IMR-90 (cell line): ENCODE results near the gene SLC45A2. TPM values are rescaled to one million over a fixed set of nuclear protein-coding genes. Genes with fewer than 3 reads are reported as not detected.
A peak's percentile ranks its signal among the peaks of the same experiment; 100 is the strongest.

Experiments
- ATAC-seq: fragments of 200-7000 bp; cut with Tn5 transposase; 2 replicates; pipeline ENCODE4 v1.9.1; 2020; ENCODE audit warnings: low read depth, mild to moderate bottlenecking, moderate library complexity
- BruUV-seq: library from RNA; stranded (reverse); fragments of 400-500 nt; replicated peaks from 2 replicates; lab custom pipeline; 2021; lab: Mats Ljungman, UMichigan
- CTCF ChIA-PET: fragments of 300-600 bp; formaldehyde crosslinking; extraction: SDS; loops from one replicate; lab custom pipeline; 2021; ENCODE audit warnings: antibody characterized with exemption; lab: Yijun Ruan, JAX
- POLR2A ChIA-PET: fragments of 300-600 bp; sonication (Branson Sonifier 250); formaldehyde crosslinking; loops from one replicate; lab custom pipeline; 2022; ENCODE audit warnings: antibody characterized with exemption; ENCODE audit not compliant: unreplicated experiment; lab: Charles Lee
- DNase-seq: peaks from one replicate; pipeline ENCODE4 v3.0.0; 2013
- H2AFZ ChIP-seq: replicated peaks from 2 replicates; pipeline ENCODE3; 2013; ENCODE audit warnings: low read length, mild to moderate bottlenecking; ENCODE audit not compliant: poor library complexity
- H2AK5ac ChIP-seq: 2 replicates; pipeline ENCODE4 v1.6.1; 2013; ENCODE audit warnings: low read depth, low read length, inconsistent platforms
- H2AK9ac ChIP-seq: replicated peaks from 2 replicates; pipeline ENCODE3; 2013; ENCODE audit warnings: mild to moderate bottlenecking, low read depth, low read length, moderate library complexity; ENCODE audit not compliant: poor library complexity
- H2BK120ac ChIP-seq: 2 replicates; pipeline ENCODE4 v1.6.1; 2013; ENCODE audit warnings: low read depth, low read length, inconsistent platforms
- H2BK15ac ChIP-seq: 3 replicates; pipeline ENCODE4 v1.6.1; 2013; ENCODE audit warnings: low read depth, low read length, inconsistent platforms
- H2BK20ac ChIP-seq: 2 replicates; pipeline ENCODE4 v1.6.1; 2013; ENCODE audit warnings: low read depth, mild to moderate bottlenecking, inconsistent platforms, low read length, moderate library complexity
- H2BK5ac ChIP-seq: 2 replicates; pipeline ENCODE4 v1.6.1; 2013; ENCODE audit warnings: mild to moderate bottlenecking, low read depth, low read length, inconsistent platforms; ENCODE audit not compliant: poor library complexity, severe bottlenecking
- H3K14ac ChIP-seq: replicated peaks from 2 replicates; pipeline ENCODE4 v1.6.1; 2013; ENCODE audit warnings: low read depth, low read length, inconsistent platforms
- H3K18ac ChIP-seq: 2 replicates; pipeline ENCODE4 v1.6.1; 2013; ENCODE audit warnings: low read depth, low read length, control low read depth
- H3K23ac ChIP-seq: 2 replicates; pipeline ENCODE4 v1.6.1; 2013; ENCODE audit warnings: low read depth, low read length, inconsistent platforms
- H3K27ac ChIP-seq: 2 replicates; pipeline ENCODE4 v1.5.1; 2013; ENCODE audit warnings: mild to moderate bottlenecking, control low read depth, low read length; ENCODE audit not compliant: insufficient read depth
- H3K27me3 ChIP-seq: 2 replicates; pipeline ENCODE4 v1.6.1; 2013; ENCODE audit warnings: low read length; ENCODE audit not compliant: control insufficient read depth, insufficient read depth
- H3K36me3 ChIP-seq: 2 replicates; pipeline ENCODE4 v1.6.1; 2013; ENCODE audit warnings: low read length, mixed read lengths; ENCODE audit not compliant: control insufficient read depth, insufficient read depth
- H3K4ac ChIP-seq: 2 replicates; pipeline ENCODE4 v1.6.1; 2013; ENCODE audit warnings: low read depth, low read length, inconsistent platforms
- H3K4me1 ChIP-seq: 2 replicates; pipeline ENCODE4 v1.6.1; 2013; ENCODE audit warnings: low read length, mixed read lengths; ENCODE audit not compliant: control insufficient read depth, insufficient read depth
- H3K4me2 ChIP-seq: 2 replicates; pipeline ENCODE4 v1.6.1; 2013; ENCODE audit warnings: low read depth, mild to moderate bottlenecking, control low read depth, low read length, moderate library complexity
- H3K4me3 ChIP-seq: 2 replicates; pipeline ENCODE4 v1.5.1; 2013; ENCODE audit warnings: low read depth, mild to moderate bottlenecking, control low read depth, low read length, moderate library complexity; ENCODE audit not compliant: insufficient read depth
- H3K56ac ChIP-seq: 2 replicates; pipeline ENCODE4 v1.6.1; 2013; ENCODE audit warnings: low read length, inconsistent platforms; ENCODE audit not compliant: insufficient read depth; ENCODE audit errors: extremely low read depth
- H3K79me1 ChIP-seq, 2 experiments: 2 replicates each; pipeline ENCODE4 v1.6.1; 2013; ENCODE audit warnings: low read length in 2 of 2, inconsistent platforms in 1 of 2, low read depth in 1 of 2
- H3K9ac ChIP-seq: 2 replicates; pipeline ENCODE4 v1.6.1; 2013; ENCODE audit warnings: low read depth, low read length, control low read depth
- H3K9me1 ChIP-seq: 2 replicates; pipeline ENCODE4 v1.6.1; 2013; ENCODE audit warnings: low read length, inconsistent platforms; ENCODE audit not compliant: insufficient read depth
- H3K9me3 ChIP-seq: 2 replicates; pipeline ENCODE4 v1.6.1; 2013; ENCODE audit warnings: low read length; ENCODE audit not compliant: control insufficient read depth, insufficient read depth
- H4K20me1 ChIP-seq: 2 replicates; pipeline ENCODE4 v1.6.1; 2013; ENCODE audit warnings: low read length, inconsistent platforms; ENCODE audit not compliant: insufficient read depth
- H4K5ac ChIP-seq: 2 replicates; pipeline ENCODE4 v1.6.1; 2013; ENCODE audit warnings: mild to moderate bottlenecking, low read depth, low read length, control low read depth
- H4K8ac ChIP-seq, 2 experiments: 2 replicates each; pipeline ENCODE4 v1.6.1; 2013; ENCODE audit warnings: low read depth in 2 of 2, low read length in 2 of 2, control low read depth in 1 of 2, inconsistent platforms in 1 of 2
- H4K91ac ChIP-seq: 2 replicates; pipeline ENCODE4 v1.6.1; 2013; ENCODE audit warnings: low read depth, low read length, inconsistent platforms; ENCODE audit not compliant: insufficient read depth
- MAFK ChIP-seq: IDR thresholded peaks from 2 replicates; pipeline ENCODE4 v1.6.1; 2012; ENCODE audit warnings: low read depth, low read length, improper control_type of control experiment
- MXI1 ChIP-seq: IDR thresholded peaks from 2 replicates; pipeline ENCODE4 v1.6.1; 2012; ENCODE audit warnings: low read depth, mild to moderate bottlenecking, low read length, moderate library complexity, borderline replicate concordance
- WGBS, 2 experiments: methylation state at CpG; one replicate each; pipeline versions ENCODE4 v1.1.5 to v1.1.7; 2013; ENCODE audit warnings: missing lambda C conversion rate in 2 of 2; ENCODE audit not compliant: insufficient read length in 1 of 2; ENCODE audit errors: extremely low coverage in 2 of 2; 5-methylcytosine and 5-hydroxymethylcytosine counted together
- dilution Hi-C: fragments of 300-500 bp; cut with HindIII; formaldehyde crosslinking; loops from one replicate; pipeline ENCODE4 v1.14.3; 2018; ENCODE audit warnings: low sequenced_read_pairs; ENCODE audit not compliant: unreplicated experiment
- in situ Hi-C: fragments of 300-500 bp; cut with MboI; formaldehyde crosslinking; loops from 3 replicates; pipeline ENCODE4 v1.14.3; 2019; ENCODE audit warnings: low sequenced_read_pairs, inconsistent platforms, mixed read lengths
- intact Hi-C: fragments of 100-400 bp; cut with micrococcal nuclease; formaldehyde crosslinking; loops from 2 replicates; pipeline ENCODE4 v1.10.0; 2022
- polyA plus RNA-seq, 3 experiments: library from polyadenylated mRNA; depleted of rRNA; stranded (reverse); fragments of >200 nt; gene quantifications; 2 replicates each; pipeline ENCODE4 v1.2.3, GENCODE V29; 2012; ENCODE audit warnings: low replicate concordance in 1 of 3
- total RNA-seq: library from RNA; depleted of rRNA; stranded (reverse); fragments of >200 nt; gene quantifications from 2 replicates; pipeline ENCODE4 v1.2.3, GENCODE V29; 2012

The SLC45A2 gene
- total and polyA plus RNA-seq, 2 of the 4 experiments (the other 2 are of a cell fraction), result 0.07 TPM; not detected in 1

DNA sequence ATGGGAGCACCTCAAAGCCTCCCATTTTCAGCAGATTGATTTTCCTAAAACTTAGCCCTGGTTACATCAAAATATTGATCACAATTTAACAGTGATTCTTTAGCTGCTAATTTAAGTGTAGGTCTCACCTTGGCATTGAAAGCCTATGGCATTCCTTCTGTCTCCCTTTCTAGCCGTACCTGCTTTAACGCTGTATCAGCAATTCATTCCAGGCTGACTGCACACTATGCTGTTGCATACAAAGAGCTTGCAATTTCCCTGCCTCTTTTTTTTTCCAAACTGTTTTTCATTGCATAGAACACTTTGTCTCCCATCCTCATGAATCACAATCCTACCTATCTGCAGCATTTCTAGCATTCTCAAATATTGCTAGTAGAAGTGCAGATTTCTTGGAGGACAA is 32.3 kb upstream of the SLC45A2 start:
- CTCF ChIA-PET, result interaction anchor here (0.6 kb wide), 1 partner anchor 11 kb away, joined by 3 read pairs; no protein-coding TSS in a partner anchor
- Histone ChIP-seq H3K18ac (no peak overlapping the region), H3K9ac (no peak overlapping the region), H3K23ac (no peak overlapping the region), H2BK15ac (no peak overlapping the region), H3K79me1 (no peaks in the 10 kb centered on the region), H3K36me3 (no peaks in the 10 kb centered on the region), H3K4me3 (no peak overlapping the region), H3K9me1 (no peaks in the 10 kb centered on the region), H3K4me1 (peaks cover 2% of the 10 kb centered on the region; the same call in 1 of the 2 replicates), H4K20me1 (no peaks in the 10 kb centered on the region), H2AK9ac (no peak overlapping the region), H4K5ac (no peak overlapping the region), H2BK20ac (no peak overlapping the region), H2BK120ac (no peak overlapping the region), H2AFZ (no peak overlapping the region), H3K9me3 (no peaks in the 10 kb centered on the region), H2BK5ac (no peak overlapping the region), H3K4me2 (no peak overlapping the region), H4K8ac (no peak overlapping the region), H3K14ac (no peak overlapping the region), H3K4ac (no peak overlapping the region), H3K56ac (no peak overlapping the region), H3K27ac (no peak overlapping the region), H2AK5ac (no peak overlapping the region), H3K27me3 (no peaks in the 10 kb centered on the region), H4K91ac (no peak overlapping the region)
- TF ChIP-seq MXI1 (no peak), MAFK (peak; percentile 91)
- POLR2A ChIA-PET, result no interaction called here
- DNase-seq (no peak), ATAC-seq (no peak)
- dilution Hi-C loops, result no loop called here
- intact Hi-C loops, result no loop called here
- WGBS, 2 experiments, result 83% methylated on average over 2 of the region's 2 CpGs; no CpG with 5 or more reads in 1 of the 2 experiments
- no TSS peak for BruUV-seq
- in situ Hi-C loops, result no loop called here
